ENCODE results near the gene IL17D. TPM values are rescaled to one million over a fixed set of nuclear protein-coding genes. Genes with fewer than 3 reads are reported as not detected.
"Not testable (repeated sequence)": the region's sequence is repeated elsewhere in the genome, so short reads cannot be mapped to it uniquely, and the experiment has no call there.

Gene IL17D
- total RNA-seq, 1 donor from 2014 or later, result not detected

- POLR2A ChIA-PET, result no interaction called here
- CTCF ChIA-PET, result no interaction called here
- H3K4me3 Mint-ChIP-seq, result no peak overlapping the region
- H3K27me3 Mint-ChIP-seq, result no peaks in the 10 kb centered on the region
- intact Hi-C loops (cut with micrococcal nuclease), result no loop called here
- H3K27ac Mint-ChIP-seq, result no peak overlapping the region
- no peak for TF ChIP-seq CTCF (IDR thresholded peaks at IDR 0.05)
- DNase-seq, result no peak
- H3K36me3 Mint-ChIP-seq (ENCODE audit: low read depth), result peaks cover 8% of the 10 kb centered on the region
- no peaks in the 10 kb centered on the region for H3K4me1 Mint-ChIP-seq
- ATAC-seq (ENCODE audit: low read depth), result no peak
- no peaks in the 10 kb centered on the region for H3K9me3 Mint-ChIP-seq
Measured at GRCh38 chr13:20729633-20730585, 26.4 kb downstream of the IL17D start.

DNA sequence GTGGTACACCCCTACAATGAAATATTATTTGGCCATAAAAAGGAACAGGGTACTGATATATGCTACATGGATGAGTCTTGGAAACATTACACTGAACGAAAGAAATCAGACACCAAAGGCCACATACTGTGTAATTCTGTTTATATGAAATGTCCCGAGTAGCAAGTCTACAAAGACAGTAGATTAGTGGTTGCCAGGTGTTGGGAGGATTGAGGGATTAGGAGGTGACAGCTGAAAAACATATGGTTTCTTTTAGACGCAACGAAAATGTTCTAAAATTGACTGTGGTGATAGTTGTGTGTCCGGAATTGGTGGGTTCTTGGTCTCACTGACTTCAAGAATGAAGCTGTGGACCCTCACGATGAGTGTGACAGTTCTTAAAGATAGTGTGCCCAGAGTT lies 35.1 kb downstream of the IL17D start:
- no peak overlapping the region for H3K4me3 Mint-ChIP-seq
- intact Hi-C loops (cut with micrococcal nuclease), result no loop called here
- ChIA-PET POLR2A (no interaction called here), CTCF (no interaction called here)
- H3K4me1 Mint-ChIP-seq, result no peaks in the 10 kb centered on the region
- DNase-seq (no peak), ATAC-seq (ENCODE audit: low read depth) (no peak)
- H3K9me3 Mint-ChIP-seq, result peaks cover 2% of the 10 kb centered on the region
- no peak overlapping the region for H3K27ac Mint-ChIP-seq
- H3K36me3 Mint-ChIP-seq (ENCODE audit: low read depth), result peaks cover 8% of the 10 kb centered on the region
- no peaks in the 10 kb centered on the region for H3K27me3 Mint-ChIP-seq
- TF ChIP-seq CTCF (IDR thresholded peaks at IDR 0.05), result no peak

- peaks cover 6% of the 10 kb centered on the region for H3K36me3 Mint-ChIP-seq (ENCODE audit: low read depth)
- H3K4me3 Mint-ChIP-seq, result no peak overlapping the region
- ATAC-seq (ENCODE audit: low read depth) (no peak), DNase-seq (no peak)
- no peaks in the 10 kb centered on the region for H3K4me1 Mint-ChIP-seq
- TF ChIP-seq CTCF (IDR thresholded peaks at IDR 0.05), result no peak
- intact Hi-C loops (cut with micrococcal nuclease), result no loop called here
- CTCF ChIA-PET, result no interaction called here
- no peak overlapping the region for H3K27ac Mint-ChIP-seq
- H3K27me3 Mint-ChIP-seq, result no peaks in the 10 kb centered on the region
- peaks cover 6% of the 10 kb centered on the region for H3K9me3 Mint-ChIP-seq
- POLR2A ChIA-PET, result no interaction called here
Measured at GRCh38 chr13:20740021-20740420, 36.5 kb downstream of the IL17D start.

- DNase-seq; ATAC-seq (ENCODE audit: low read depth); POLR2A ChIA-PET; intact Hi-C loops (cut with micrococcal nuclease); H3K4me3 Mint-ChIP-seq; CTCF ChIA-PET; H3K27me3 Mint-ChIP-seq; H3K36me3 Mint-ChIP-seq (ENCODE audit: low read depth); H3K4me1 Mint-ChIP-seq; H3K27ac Mint-ChIP-seq: not testable (repeated sequence)
- peaks cover 10% of the 10 kb centered on the region for H3K9me3 Mint-ChIP-seq
Measured at GRCh38 chr13:20743830-20744404, 40.4 kb downstream of the IL17D start.

DNA sequence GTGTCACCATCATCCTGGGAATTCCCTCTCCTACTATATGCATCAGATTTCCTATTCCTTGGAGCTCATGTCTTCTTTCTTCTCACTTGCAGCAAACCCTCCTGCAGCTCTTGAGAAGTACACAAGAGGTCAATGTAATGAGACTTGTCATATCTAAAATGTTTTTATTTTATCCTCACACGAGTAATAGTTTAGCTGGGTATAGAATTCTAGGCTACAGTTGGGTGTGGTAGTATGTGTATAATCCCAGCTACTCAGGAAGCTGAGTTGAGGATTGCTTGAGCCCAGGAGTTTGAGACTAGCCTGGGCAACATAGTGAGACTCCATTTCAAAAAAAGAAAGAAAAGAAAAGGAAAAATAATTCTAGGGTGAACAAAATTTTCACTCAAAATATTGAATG lies 45.9 kb downstream of the IL17D start:
- intact Hi-C loops (cut with micrococcal nuclease), result no loop called here
- H3K4me3 Mint-ChIP-seq, result no peak overlapping the region
- H3K27me3 Mint-ChIP-seq, result no peaks in the 10 kb centered on the region
- peaks cover 19% of the 10 kb centered on the region for H3K36me3 Mint-ChIP-seq (ENCODE audit: low read depth)
- H3K27ac Mint-ChIP-seq, result no peak overlapping the region
- H3K4me1 Mint-ChIP-seq, result no peaks in the 10 kb centered on the region
- POLR2A ChIA-PET, result no interaction called here
- no peak for ATAC-seq (ENCODE audit: low read depth)
- TF ChIP-seq CTCF (IDR thresholded peaks at IDR 0.05), result no peak
- CTCF ChIA-PET, result no interaction called here
- peaks cover 43% of the 10 kb centered on the region for H3K9me3 Mint-ChIP-seq
- no peak for DNase-seq

Measured in activated B cell treated with CpG ODN at 0.5 μM for 24 hours (primary cell).